ENCODE measurements around the gene SLC5A2. TPM values are rescaled to one million over a fixed set of nuclear protein-coding genes. Genes with fewer than 3 reads are reported as not detected.

The SLC5A2 gene
- polyA plus RNA-seq, 2 of the 4 experiments (the other 2 are of a cell fraction), result 0.09 to 0.46 TPM

DNA sequence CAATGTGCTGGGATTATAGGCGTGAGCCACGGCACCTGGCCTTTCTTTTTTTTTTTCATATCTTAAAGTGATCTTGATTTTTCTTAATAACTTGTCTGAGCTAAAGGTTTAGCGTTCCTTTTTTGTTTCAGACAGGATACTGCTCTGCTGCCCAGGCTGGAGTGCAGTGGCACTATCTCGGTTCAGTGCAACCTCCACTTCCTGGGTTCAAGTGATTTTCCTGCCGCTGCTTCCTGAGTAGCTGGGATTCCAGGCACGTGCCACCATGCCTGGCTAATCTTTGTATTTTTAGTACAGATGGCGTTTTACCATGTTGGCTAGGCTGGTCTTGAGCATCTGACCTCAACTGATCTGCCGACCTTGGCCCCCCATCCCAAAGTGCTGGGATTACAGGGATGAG is 21.2 kb downstream of the SLC5A2 start:
- WGBS (ENCODE audit: missing lambda C conversion rate), result 90% methylated on average over 8 of the region's 8 CpGs
- H3K4me2 ChIP-seq, result no peak overlapping the region
- no peak overlapping the region for H3K27ac ChIP-seq
- FAIRE-seq (no peak), ATAC-seq (no peak), DNase-seq (ENCODE audit: low read depth in 1 of 2, low spot score in 1 of 2) (no peak)
- CTCF ChIA-PET, result interaction anchor here (1.8 kb wide), 1 partner anchor 11 kb away, joined by 6 read pairs; no protein-coding TSS in a partner anchor
- no peak for TF ChIP-seq RAD21 (conservative IDR thresholded peaks at IDR 0.05 in 1 of 2, IDR thresholded peaks at IDR 0.05 in 1 of 2)
- no peak for TF ChIP-seq EHMT2 (IDR thresholded peaks at IDR 0.05; ENCODE audit: low read depth)
- no peak for TF ChIP-seq RARB (CRISPR knock-in tag; IDR thresholded peaks at IDR 0.05)
- TF ChIP-seq JUNB (IDR thresholded peaks at IDR 0.05), result no peak
- TF ChIP-seq HOXB5 (CRISPR knock-in tag; IDR thresholded peaks at IDR 0.05), result no peak
- TF ChIP-seq POLR2AphosphoS2 (conservative IDR thresholded peaks at IDR 0.05; ENCODE audit: low read length), result no peak
- POLR2A ChIA-PET, result no interaction called here
- peaks cover 9% of the 10 kb centered on the region for H3K4me1 ChIP-seq
- no peak overlapping the region for H3K4me3 ChIP-seq
- no peaks in the 10 kb centered on the region for H3K9me3 ChIP-seq

DNA sequence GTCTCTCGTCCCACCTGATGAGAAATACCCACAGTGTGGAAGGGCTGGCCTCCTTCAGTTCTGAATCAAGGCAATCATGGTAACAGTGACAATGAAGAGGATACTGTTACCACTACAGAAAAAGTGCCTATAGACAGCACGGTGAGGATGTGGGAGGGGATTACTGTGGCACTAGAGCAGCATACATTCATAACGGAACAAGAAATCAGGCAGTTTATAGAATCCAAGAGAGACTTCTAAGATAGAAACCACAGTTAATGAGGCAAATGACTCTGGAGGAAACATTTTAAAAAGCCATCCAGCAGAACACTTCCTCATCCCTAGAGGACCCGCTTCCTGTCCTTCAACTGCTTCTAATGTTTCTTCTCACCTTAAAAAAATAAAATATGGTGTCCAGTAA is 22.6 kb downstream of the SLC5A2 start:
- ATAC-seq, result no peak
- POLR2A ChIA-PET, result no interaction called here
- WGBS (ENCODE audit: missing lambda C conversion rate), result 88% methylated on average over 4 of the region's 4 CpGs

DNA sequence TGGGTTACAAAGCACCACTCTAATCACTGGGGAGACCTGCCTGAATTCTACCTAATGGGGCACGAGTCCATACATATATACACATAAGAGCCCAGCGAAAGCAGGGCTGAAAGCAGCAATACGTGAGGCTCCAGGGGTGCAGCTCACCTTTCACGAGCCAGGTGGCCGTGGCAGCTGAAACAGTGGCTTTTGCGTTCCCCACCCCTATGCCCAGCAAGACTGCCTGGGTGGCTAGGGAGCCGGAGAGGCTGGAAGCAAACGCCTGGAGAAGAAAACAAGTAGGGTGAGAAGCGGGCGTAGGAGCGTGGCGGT is 24.6 kb downstream of the SLC5A2 start:
- DNase-seq (ENCODE audit: low read depth in 1 of 2, low spot score in 1 of 2), result no peak
- Histone ChIP-seq H3K4me2 (peak overlapping the region; percentile 81), H3K4me3 (peak overlapping the region; percentile 79), H3K27ac (peak overlapping the region; percentile 91 to 95), H3K9me3 (no peaks in the 10 kb centered on the region), H3K4me1 (peaks cover 14% of the 10 kb centered on the region)
- CTCF ChIA-PET, result interaction anchor here (1.1 to 1.2 kb wide), 2 partner anchors 16 to 361 kb away, joined by 3 to 5 read pairs; no protein-coding TSS in a partner anchor
- FAIRE-seq, result no peak
- 3% methylated on average over 12 of the region's 12 CpGs for WGBS (ENCODE audit: missing lambda C conversion rate)
- ATAC-seq, result peak; percentile 21 to 53; a peak in 4 of 6 replicates
- POLR2A ChIA-PET, result interaction anchor here (0.7 to 2.9 kb wide), 12 partner anchors 8 to 390 kb away, joined by 3 to 18 read pairs (median 6); partner anchors contain the start of genes ARMC5, KAT8, TGFB1I1 and ZNF267
- TF ChIP-seq MAFK (IDR thresholded peaks at IDR 0.05; ENCODE audit: partially characterized antibody), result no peak
- TF ChIP-seq, protein P1, sequence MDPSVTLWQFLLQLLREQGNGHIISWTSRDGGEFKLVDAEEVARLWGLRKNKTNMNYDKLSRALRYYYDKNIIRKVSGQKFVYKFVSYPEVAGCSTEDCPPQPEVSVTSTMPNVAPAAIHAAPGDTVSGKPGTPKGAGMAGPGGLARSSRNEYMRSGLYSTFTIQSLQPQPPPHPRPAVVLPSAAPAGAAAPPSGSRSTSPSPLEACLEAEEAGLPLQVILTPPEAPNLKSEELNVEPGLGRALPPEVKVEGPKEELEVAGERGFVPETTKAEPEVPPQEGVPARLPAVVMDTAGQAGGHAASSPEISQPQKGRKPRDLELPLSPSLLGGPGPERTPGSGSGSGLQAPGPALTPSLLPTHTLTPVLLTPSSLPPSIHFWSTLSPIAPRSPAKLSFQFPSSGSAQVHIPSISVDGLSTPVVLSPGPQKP (IDR thresholded peaks at IDR 0.05; ENCODE audit: low read depth, low read length), result no peak
- TF ChIP-seq NR3C1 (IDR thresholded peaks at IDR 0.05), result no peak
- TF ChIP-seq, protein P2, sequence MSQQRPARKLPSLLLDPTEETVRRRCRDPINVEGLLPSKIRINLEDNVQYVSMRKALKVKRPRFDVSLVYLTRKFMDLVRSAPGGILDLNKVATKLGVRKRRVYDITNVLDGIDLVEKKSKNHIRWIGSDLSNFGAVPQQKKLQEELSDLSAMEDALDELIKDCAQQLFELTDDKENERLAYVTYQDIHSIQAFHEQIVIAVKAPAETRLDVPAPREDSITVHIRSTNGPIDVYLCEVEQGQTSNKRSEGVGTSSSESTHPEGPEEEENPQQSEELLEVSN (IDR thresholded peaks at IDR 0.05; ENCODE audit: borderline replicate concordance, low read depth), result no peak
- no peak for TF ChIP-seq EP300 (IDR thresholded peaks at IDR 0.05)
- TF ChIP-seq NFE2L2 (conservative IDR thresholded peaks at IDR 0.05; ENCODE audit: low read length), result no peak
- TF ChIP-seq, protein P3, sequence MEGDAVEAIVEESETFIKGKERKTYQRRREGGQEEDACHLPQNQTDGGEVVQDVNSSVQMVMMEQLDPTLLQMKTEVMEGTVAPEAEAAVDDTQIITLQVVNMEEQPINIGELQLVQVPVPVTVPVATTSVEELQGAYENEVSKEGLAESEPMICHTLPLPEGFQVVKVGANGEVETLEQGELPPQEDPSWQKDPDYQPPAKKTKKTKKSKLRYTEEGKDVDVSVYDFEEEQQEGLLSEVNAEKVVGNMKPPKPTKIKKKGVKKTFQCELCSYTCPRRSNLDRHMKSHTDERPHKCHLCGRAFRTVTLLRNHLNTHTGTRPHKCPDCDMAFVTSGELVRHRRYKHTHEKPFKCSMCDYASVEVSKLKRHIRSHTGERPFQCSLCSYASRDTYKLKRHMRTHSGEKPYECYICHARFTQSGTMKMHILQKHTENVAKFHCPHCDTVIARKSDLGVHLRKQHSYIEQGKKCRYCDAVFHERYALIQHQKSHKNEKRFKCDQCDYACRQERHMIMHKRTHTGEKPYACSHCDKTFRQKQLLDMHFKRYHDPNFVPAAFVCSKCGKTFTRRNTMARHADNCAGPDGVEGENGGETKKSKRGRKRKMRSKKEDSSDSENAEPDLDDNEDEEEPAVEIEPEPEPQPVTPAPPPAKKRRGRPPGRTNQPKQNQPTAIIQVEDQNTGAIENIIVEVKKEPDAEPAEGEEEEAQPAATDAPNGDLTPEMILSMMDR (IDR thresholded peaks at IDR 0.05), result no peak
- TF ChIP-seq RCOR1 (IDR thresholded peaks at IDR 0.05; ENCODE audit: low read depth, low read length), result no peak
- no peak for TF ChIP-seq SREBF2 (IDR thresholded peaks at IDR 0.05)
- TF ChIP-seq, protein P4, sequence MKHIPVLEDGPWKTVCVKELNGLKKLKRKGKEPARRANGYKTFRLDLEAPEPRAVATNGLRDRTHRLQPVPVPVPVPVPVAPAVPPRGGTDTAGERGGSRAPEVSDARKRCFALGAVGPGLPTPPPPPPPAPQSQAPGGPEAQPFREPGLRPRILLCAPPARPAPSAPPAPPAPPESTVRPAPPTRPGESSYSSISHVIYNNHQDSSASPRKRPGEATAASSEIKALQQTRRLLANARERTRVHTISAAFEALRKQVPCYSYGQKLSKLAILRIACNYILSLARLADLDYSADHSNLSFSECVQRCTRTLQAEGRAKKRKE (CRISPR knock-in tag; IDR thresholded peaks at IDR 0.05; ENCODE audit: low read depth), result no peak
- no peak for TF ChIP-seq TP53 (CRISPR knock-in tag; IDR thresholded peaks at IDR 0.05)
- TF ChIP-seq CEBPB (IDR thresholded peaks at IDR 0.05), result no peak

More for the DNA sequence above, 22.6 kb downstream of the SLC5A2 start:
- TF ChIP-seq CHD4 (IDR thresholded peaks at IDR 0.05; ENCODE audit: borderline replicate concordance) (no peak), ESRRA (IDR thresholded peaks at IDR 0.05; ENCODE audit: borderline replicate concordance, low read length) (no peak), NPAS2 (CRISPR knock-in tag; IDR thresholded peaks at IDR 0.05; ENCODE audit: borderline replicate concordance) (no peak), KDM5A (IDR thresholded peaks at IDR 0.05) (no peak), GATA3 (IDR thresholded peaks at IDR 0.05; ENCODE audit: borderline replicate concordance) (no peak), EHMT2 (IDR thresholded peaks at IDR 0.05; ENCODE audit: low read depth) (no peak), MAFK (IDR thresholded peaks at IDR 0.05; ENCODE audit: partially characterized antibody) (no peak), NR3C1 (IDR thresholded peaks at IDR 0.05) (no peak), RAD21 (conservative IDR thresholded peaks at IDR 0.05 in 1 of 2, IDR thresholded peaks at IDR 0.05 in 1 of 2) (no peak), SREBF2 (IDR thresholded peaks at IDR 0.05) (no peak), PHF8 (IDR thresholded peaks at IDR 0.05; ENCODE audit: borderline replicate concordance, low read depth) (no peak), EP300 (IDR thresholded peaks at IDR 0.05) (no peak)
- TF ChIP-seq, protein P5, sequence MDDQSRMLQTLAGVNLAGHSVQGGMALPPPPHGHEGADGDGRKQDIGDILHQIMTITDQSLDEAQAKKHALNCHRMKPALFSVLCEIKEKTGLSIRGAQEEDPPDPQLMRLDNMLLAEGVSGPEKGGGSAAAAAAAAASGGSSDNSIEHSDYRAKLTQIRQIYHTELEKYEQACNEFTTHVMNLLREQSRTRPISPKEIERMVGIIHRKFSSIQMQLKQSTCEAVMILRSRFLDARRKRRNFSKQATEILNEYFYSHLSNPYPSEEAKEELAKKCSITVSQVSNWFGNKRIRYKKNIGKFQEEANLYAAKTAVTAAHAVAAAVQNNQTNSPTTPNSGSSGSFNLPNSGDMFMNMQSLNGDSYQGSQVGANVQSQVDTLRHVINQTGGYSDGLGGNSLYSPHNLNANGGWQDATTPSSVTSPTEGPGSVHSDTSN (IDR thresholded peaks at IDR 0.05), result no peak
- TF ChIP-seq, protein P6, sequence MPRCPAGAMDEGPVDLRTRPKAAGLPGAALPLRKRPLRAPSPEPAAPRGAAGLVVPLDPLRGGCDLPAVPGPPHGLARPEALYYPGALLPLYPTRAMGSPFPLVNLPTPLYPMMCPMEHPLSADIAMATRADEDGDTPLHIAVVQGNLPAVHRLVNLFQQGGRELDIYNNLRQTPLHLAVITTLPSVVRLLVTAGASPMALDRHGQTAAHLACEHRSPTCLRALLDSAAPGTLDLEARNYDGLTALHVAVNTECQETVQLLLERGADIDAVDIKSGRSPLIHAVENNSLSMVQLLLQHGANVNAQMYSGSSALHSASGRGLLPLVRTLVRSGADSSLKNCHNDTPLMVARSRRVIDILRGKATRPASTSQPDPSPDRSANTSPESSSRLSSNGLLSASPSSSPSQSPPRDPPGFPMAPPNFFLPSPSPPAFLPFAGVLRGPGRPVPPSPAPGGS (IDR thresholded peaks at IDR 0.05), result no peak
- TF ChIP-seq, protein P7, sequence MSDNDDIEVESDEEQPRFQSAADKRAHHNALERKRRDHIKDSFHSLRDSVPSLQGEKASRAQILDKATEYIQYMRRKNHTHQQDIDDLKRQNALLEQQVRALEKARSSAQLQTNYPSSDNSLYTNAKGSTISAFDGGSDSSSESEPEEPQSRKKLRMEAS (IDR thresholded peaks at IDR 0.05), result no peak
- FAIRE-seq, result no peak
- no peak for DNase-seq (ENCODE audit: low read depth in 1 of 2, low spot score in 1 of 2)
- Histone ChIP-seq H3K4me2 (no peak overlapping the region), H3K4me1 (peaks cover 14% of the 10 kb centered on the region), H3K9me3 (no peaks in the 10 kb centered on the region), H3K27ac (no peak overlapping the region), H3K4me3 (no peak overlapping the region)
- CTCF ChIA-PET, result interaction anchor here (1.3 kb wide), 1 partner anchor 11 kb away, joined by 3 read pairs; no protein-coding TSS in a partner anchor
